Epithelial cell of proximal tubule (primary cell): ENCODE data around the gene CERS6. TPM values are rescaled to one million over a fixed set of nuclear protein-coding genes. Genes with fewer than 3 reads are reported as not detected.
A peak's percentile ranks its signal among the peaks of the same experiment; 100 is the strongest.

Source experiments
- DNase-seq: peaks from one replicate; pipeline ENCODE4 v3.0.0-alpha.2; 2011; ENCODE audit warnings: low read depth
- H3K4me3 ChIP-seq: 2 replicates; pipeline ENCODE4 v1.5.1; 2011; ENCODE audit warnings: low read depth, mild to moderate bottlenecking, low read length
- CTCF ChIP-seq: conservative IDR thresholded peaks from 2 replicates; pipeline ENCODE4 v1.5.1; 2012; ENCODE audit warnings: low read depth, mild to moderate bottlenecking, low read length
- total RNA-seq: library from RNA; depleted of rRNA; stranded (reverse); fragments of >200 nt; gene quantifications from 2 replicates; pipeline ENCODE4 v1.2.3, GENCODE V29; 2015

CERS6 gene
- total RNA-seq, 1 donor from 2014 or later, result 11.6 TPM

DNA sequence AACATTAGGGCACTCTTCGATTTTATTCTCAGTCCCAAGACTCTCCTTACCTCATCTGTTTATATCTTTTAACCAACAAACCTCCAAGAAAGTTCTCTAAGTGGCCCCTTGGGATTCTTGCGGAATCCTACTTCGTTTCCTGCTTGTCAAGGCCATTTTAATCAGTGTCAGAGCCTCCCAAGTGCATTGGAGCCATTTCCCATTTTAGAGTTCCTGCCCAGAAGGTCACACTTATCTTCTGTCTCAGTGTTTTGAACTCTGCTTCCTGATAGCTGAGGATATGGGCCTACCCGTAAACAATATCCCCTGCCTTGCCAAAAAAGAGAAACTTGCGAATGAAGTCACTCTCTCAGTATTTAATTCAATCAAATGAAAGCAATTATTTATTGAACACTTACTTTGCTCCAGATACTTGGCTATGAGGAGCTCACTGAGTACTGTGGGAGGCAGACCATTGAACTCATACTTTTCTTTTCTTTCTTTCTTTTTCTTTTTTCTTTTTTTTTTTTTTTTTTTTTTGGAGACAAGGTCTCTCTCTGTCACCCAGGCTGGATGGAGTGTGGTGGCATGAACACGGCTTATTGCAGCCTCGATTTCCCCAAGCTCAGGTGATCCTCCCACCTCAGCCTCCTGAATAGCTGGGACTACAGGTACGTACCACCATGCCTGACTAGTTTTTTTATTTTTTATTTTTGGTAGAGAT is 340.7 kb downstream of the CERS6 start:
- no peak for TF ChIP-seq CTCF
- no peak overlapping the region for H3K4me3 ChIP-seq
- DNase-seq, result no peak

- no peak for DNase-seq
- TF ChIP-seq CTCF, result no peak
- H3K4me3 ChIP-seq, result no peak overlapping the region
These were observed 341.2 kb downstream of the CERS6 start for GRCh38 chr2:168797286-168797655.

DNA sequence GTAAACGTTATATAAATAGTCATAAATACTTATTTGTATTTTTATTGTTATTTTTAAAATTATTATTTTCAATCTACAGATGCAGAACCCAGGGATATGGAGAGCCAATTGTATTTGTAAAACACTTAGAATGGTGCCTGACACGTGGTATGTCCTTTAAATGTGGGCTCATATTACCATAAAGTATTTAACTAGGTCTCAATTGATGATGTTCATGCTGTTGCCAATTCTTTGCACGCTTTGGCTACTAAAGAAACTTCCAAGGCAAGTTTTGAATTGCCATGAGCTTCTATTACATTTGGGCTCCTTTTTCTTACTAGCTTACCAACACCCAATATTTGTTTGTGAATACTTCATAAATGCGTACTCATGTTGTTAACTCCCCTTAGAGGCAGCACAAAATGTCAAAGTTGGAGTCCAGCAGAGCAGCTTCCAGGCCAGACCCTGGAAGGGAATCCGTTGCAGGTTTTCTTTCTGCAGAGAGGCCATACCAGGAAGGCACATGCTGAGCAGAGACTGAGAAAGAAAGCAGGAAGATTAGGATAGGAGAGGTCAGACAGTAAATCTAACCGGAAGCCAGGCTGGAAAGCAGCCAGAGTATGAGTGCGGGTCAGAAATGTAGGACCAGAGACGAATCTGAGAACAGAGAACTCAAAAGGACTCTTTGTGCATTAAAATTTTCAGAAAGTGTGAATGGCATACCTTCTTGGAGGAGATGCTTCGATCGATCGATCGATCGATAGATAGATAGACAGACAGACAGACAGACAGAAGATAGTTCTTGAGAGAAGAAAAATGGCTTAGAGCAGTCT is 342.2 kb downstream of the CERS6 start:
- no peak for DNase-seq
- no peak for TF ChIP-seq CTCF
- H3K4me3 ChIP-seq, result no peak overlapping the region

DNA sequence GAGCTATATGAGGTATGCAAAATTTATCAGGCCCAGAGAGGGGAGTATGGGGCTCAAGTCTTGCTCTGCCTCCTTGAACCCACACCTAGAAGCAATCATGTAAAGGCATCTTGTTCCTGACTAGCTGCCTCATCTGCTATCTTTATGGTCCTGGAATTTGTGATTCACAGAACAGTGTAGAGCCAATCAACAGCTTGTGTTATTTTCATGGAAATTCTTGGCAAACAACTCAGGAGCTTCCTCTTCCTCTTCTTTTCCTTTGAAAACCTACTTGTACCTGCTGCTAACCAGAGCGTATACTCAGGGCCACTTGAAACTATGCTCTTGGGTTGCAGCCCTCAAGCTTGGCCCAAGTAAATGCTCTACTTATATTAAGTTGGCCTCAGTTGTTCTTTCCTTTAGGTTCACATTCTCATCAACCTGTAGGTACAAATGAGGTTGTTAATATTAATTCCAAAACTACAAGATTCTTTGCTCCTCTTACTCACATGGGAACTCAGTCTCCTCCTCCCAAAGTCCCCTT is 342.9 kb downstream of the CERS6 start:
- no peak overlapping the region for H3K4me3 ChIP-seq
- TF ChIP-seq CTCF, result no peak
- DNase-seq, result no peak

DNA sequence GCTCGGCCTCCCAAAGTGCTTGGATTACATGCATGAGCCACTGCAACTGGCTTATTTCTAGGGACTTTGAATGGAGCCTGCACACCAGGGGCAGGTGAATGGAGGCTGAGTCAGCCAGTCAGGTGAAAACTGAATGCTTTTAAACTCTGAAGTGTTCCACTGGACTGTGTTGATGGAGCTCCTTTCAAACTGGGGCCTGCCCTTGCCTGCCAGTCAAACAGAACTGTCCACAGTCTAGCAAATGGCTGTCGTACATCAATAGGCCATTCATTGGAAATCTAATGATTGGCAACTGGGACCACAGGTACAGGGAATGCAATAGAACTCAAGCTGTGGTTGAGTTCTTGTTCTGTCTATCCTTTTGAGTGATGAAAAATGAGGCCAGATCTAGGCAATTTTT is 345.4 kb downstream of the CERS6 start:
- no peak for TF ChIP-seq CTCF
- DNase-seq, result no peak
- H3K4me3 ChIP-seq, result no peak overlapping the region

- TF ChIP-seq CTCF, result no peak
- H3K4me3 ChIP-seq, result peak within 1 kb of the TSS; percentile 54
- no peak for DNase-seq
These were observed 346.1 kb downstream of the CERS6 start, which contains the start of gene NOSTRIN for GRCh38 chr2:168801961-168802858. Gene NOSTRIN, plus strand, starts transcription at chr2:168802637. Its CDS starts 10 bp downstream, at chr2:168802647.
